Measurements from ENCODE around the gene SPTAN1. TPM values are rescaled to one million over a fixed set of nuclear protein-coding genes. Genes with fewer than 3 reads are reported as not detected.

SPTAN1 gene
- total and polyA plus RNA-seq, 2 experiments from 2014 or later = 108 to 195 TPM

DNA sequence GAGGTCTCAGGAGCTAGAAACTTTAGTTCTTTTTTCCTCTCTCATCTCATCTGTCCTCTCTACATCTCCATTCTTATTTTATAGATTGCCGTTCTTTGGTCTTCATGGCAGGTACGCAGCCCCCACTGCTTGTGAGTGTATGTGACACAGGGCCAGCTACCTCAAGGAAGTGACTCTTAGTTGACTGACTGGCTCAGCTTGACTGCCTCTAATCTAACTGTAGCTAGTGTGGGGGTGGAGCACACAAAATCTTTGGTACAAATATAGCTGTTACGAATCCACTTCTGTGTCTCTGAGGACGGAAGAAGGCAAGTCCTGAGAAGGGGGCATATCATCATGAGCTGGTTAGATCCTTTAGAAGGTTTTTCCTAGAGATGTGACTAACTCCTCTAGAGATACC, 19.8 kb upstream of the SPTAN1 start:
- H3K36me3 Mint-ChIP-seq (ENCODE audit: low read depth) = peaks cover 13% of the 10 kb centered on the region

More for the DNA sequence above, 19.8 kb upstream of the SPTAN1 start:
- no peak overlapping the region for H3K4me3 Mint-ChIP-seq
- Histone ChIP-seq H3K4me1 (ENCODE audit: insufficient read depth) (no peaks in the 10 kb centered on the region), H2AFZ (no peak overlapping the region), H3K4me2 (no peak overlapping the region), H3K79me2 (replicated peaks; ENCODE audit: insufficient read depth) (no peaks in the 10 kb centered on the region), H3K27ac (ENCODE audit: low read depth) (no peak overlapping the region), H3K4me3 (no peak overlapping the region), H3K27me3 (ENCODE audit: insufficient read depth) (no peaks in the 10 kb centered on the region), H3K9me2 (ENCODE audit: insufficient read depth) (no peaks in the 10 kb centered on the region), H3F3A (replicated peaks; ENCODE audit: low read depth) (no peaks in the 10 kb centered on the region), H3K36me3 (ENCODE audit: insufficient read depth) (peaks cover 5% of the 10 kb centered on the region; the same call in 1 of the 2 replicates), H4K20me1 (replicated peaks; ENCODE audit: insufficient read depth) (no peaks in the 10 kb centered on the region; the same call in 1 of the 2 replicates)
- TF ChIP-seq, protein P1, sequence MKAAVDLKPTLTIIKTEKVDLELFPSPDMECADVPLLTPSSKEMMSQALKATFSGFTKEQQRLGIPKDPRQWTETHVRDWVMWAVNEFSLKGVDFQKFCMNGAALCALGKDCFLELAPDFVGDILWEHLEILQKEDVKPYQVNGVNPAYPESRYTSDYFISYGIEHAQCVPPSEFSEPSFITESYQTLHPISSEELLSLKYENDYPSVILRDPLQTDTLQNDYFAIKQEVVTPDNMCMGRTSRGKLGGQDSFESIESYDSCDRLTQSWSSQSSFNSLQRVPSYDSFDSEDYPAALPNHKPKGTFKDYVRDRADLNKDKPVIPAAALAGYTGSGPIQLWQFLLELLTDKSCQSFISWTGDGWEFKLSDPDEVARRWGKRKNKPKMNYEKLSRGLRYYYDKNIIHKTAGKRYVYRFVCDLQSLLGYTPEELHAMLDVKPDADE (IDR thresholded peaks at IDR 0.05) = no peak
- no peak for TF ChIP-seq ZNF114 (CRISPR knock-in tag; IDR thresholded peaks at IDR 0.05)
- TF ChIP-seq EZH2 (IDR thresholded peaks at IDR 0.05; ENCODE audit: low read depth, unreplicated experiment) = no peak
- TF ChIP-seq POLR2AphosphoS5 (IDR thresholded peaks at IDR 0.05; ENCODE audit: low read depth) = no peak
- TF ChIP-seq EZH2phosphoT487 (IDR thresholded peaks at IDR 0.05; ENCODE audit: unreplicated experiment) = no peak
- TF ChIP-seq, protein P2, sequence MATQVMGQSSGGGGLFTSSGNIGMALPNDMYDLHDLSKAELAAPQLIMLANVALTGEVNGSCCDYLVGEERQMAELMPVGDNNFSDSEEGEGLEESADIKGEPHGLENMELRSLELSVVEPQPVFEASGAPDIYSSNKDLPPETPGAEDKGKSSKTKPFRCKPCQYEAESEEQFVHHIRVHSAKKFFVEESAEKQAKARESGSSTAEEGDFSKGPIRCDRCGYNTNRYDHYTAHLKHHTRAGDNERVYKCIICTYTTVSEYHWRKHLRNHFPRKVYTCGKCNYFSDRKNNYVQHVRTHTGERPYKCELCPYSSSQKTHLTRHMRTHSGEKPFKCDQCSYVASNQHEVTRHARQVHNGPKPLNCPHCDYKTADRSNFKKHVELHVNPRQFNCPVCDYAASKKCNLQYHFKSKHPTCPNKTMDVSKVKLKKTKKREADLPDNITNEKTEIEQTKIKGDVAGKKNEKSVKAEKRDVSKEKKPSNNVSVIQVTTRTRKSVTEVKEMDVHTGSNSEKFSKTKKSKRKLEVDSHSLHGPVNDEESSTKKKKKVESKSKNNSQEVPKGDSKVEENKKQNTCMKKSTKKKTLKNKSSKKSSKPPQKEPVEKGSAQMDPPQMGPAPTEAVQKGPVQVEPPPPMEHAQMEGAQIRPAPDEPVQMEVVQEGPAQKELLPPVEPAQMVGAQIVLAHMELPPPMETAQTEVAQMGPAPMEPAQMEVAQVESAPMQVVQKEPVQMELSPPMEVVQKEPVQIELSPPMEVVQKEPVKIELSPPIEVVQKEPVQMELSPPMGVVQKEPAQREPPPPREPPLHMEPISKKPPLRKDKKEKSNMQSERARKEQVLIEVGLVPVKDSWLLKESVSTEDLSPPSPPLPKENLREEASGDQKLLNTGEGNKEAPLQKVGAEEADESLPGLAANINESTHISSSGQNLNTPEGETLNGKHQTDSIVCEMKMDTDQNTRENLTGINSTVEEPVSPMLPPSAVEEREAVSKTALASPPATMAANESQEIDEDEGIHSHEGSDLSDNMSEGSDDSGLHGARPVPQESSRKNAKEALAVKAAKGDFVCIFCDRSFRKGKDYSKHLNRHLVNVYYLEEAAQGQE (IDR thresholded peaks at IDR 0.05; ENCODE audit: unreplicated experiment) = no peak
- TF ChIP-seq, protein P3, sequence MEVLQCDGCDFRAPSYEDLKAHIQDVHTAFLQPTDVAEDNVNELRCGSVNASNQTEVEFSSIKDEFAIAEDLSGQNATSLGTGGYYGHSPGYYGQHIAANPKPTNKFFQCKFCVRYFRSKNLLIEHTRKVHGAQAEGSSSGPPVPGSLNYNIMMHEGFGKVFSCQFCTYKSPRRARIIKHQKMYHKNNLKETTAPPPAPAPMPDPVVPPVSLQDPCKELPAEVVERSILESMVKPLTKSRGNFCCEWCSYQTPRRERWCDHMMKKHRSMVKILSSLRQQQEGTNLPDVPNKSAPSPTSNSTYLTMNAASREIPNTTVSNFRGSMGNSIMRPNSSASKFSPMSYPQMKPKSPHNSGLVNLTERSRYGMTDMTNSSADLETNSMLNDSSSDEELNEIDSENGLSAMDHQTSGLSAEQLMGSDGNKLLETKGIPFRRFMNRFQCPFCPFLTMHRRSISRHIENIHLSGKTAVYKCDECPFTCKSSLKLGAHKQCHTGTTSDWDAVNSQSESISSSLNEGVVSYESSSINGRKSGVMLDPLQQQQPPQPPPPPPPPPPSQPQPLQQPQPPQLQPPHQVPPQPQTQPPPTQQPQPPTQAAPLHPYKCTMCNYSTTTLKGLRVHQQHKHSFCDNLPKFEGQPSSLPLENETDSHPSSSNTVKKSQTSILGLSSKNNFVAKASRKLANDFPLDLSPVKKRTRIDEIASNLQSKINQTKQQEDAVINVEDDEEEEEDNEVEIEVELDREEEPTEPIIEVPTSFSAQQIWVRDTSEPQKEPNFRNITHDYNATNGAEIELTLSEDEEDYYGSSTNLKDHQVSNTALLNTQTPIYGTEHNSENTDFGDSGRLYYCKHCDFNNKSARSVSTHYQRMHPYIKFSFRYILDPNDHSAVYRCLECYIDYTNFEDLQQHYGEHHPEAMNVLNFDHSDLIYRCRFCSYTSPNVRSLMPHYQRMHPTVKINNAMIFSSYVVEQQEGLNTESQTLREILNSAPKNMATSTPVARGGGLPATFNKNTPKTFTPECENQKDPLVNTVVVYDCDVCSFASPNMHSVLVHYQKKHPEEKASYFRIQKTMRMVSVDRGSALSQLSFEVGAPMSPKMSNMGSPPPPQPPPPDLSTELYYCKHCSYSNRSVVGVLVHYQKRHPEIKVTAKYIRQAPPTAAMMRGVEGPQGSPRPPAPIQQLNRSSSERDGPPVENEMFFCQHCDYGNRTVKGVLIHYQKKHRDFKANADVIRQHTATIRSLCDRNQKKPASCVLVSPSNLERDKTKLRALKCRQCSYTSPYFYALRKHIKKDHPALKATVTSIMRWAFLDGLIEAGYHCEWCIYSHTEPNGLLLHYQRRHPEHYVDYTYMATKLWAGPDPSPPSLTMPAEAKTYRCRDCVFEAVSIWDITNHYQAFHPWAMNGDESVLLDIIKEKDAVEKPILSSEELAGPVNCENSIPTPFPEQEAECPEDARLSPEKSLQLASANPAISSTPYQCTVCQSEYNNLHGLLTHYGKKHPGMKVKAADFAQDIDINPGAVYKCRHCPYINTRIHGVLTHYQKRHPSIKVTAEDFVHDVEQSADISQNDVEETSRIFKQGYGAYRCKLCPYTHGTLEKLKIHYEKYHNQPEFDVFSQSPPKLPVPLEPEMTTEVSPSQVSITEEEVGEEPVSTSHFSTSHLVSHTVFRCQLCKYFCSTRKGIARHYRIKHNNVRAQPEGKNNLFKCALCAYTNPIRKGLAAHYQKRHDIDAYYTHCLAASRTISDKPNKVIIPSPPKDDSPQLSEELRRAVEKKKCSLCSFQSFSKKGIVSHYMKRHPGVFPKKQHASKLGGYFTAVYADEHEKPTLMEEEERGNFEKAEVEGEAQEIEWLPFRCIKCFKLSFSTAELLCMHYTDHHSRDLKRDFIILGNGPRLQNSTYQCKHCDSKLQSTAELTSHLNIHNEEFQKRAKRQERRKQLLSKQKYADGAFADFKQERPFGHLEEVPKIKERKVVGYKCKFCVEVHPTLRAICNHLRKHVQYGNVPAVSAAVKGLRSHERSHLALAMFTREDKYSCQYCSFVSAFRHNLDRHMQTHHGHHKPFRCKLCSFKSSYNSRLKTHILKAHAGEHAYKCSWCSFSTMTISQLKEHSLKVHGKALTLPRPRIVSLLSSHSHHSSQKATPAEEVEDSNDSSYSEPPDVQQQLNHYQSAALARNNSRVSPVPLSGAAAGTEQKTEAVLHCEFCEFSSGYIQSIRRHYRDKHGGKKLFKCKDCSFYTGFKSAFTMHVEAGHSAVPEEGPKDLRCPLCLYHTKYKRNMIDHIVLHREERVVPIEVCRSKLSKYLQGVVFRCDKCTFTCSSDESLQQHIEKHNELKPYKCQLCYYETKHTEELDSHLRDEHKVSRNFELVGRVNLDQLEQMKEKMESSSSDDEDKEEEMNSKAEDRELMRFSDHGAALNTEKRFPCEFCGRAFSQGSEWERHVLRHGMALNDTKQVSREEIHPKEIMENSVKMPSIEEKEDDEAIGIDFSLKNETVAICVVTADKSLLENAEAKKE (CRISPR knock-in tag; IDR thresholded peaks at IDR 0.05) = no peak
- TF ChIP-seq, protein P4, sequence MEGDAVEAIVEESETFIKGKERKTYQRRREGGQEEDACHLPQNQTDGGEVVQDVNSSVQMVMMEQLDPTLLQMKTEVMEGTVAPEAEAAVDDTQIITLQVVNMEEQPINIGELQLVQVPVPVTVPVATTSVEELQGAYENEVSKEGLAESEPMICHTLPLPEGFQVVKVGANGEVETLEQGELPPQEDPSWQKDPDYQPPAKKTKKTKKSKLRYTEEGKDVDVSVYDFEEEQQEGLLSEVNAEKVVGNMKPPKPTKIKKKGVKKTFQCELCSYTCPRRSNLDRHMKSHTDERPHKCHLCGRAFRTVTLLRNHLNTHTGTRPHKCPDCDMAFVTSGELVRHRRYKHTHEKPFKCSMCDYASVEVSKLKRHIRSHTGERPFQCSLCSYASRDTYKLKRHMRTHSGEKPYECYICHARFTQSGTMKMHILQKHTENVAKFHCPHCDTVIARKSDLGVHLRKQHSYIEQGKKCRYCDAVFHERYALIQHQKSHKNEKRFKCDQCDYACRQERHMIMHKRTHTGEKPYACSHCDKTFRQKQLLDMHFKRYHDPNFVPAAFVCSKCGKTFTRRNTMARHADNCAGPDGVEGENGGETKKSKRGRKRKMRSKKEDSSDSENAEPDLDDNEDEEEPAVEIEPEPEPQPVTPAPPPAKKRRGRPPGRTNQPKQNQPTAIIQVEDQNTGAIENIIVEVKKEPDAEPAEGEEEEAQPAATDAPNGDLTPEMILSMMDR (conservative IDR thresholded peaks at IDR 0.05; ENCODE audit: low read depth in 2 of 2) = no peak
- no peak for TF ChIP-seq NANOG (IDR thresholded peaks at IDR 0.05; ENCODE audit: borderline replicate concordance)
- no peak for TF ChIP-seq CREB1 (CRISPR knock-in tag; IDR thresholded peaks at IDR 0.05; ENCODE audit: low read depth)
- no peak for TF ChIP-seq JUNB (IDR thresholded peaks at IDR 0.05; ENCODE audit: unreplicated experiment)
- no peak for TF ChIP-seq STAT1 (IDR thresholded peaks at IDR 0.05; ENCODE audit: unreplicated experiment)
- no peak for TF ChIP-seq ZNF331 (CRISPR knock-in tag; IDR thresholded peaks at IDR 0.05; ENCODE audit: low read depth)
- no peaks in the 10 kb centered on the region for H3K9me3 Mint-ChIP-seq
- DNase-seq (ENCODE audit: low spot score) = no peak
- H3K27ac Mint-ChIP-seq = no peak overlapping the region
- H3K4me1 Mint-ChIP-seq = peaks cover 3% of the 10 kb centered on the region; the same call in 2 of the 3 replicates
- H3K27me3 Mint-ChIP-seq (ENCODE audit: insufficient read depth, low read depth, poor library complexity) = peaks cover 3% of the 10 kb centered on the region
- no peak for ATAC-seq
